Spleen (tissue), 7 donors: ENCODE data around the gene HOXB5.

Experiments
- POLR2A ChIP-seq, 3 donors: fragments of 450-650 bp; IDR thresholded peaks; one replicate each; pipeline ENCODE4 v1.5.1; 2017; ENCODE audit warnings: antibody characterized with exemption in 3 of 3, mild to moderate bottlenecking in 1 of 3
- TF ChIP-seq, protein P1 (sequence below), 11 experiments: fragments of 200-600 bp in 7 of 11; fragments of 450-650 bp in 4 of 11; sonication (generic) in 4 of 11; IDR thresholded peaks in 8 of 11; conservative IDR thresholded peaks in 3 of 11; 1 replicate in 7 of 11; 2 replicates in 4 of 11; pipeline versions ENCODE4 v1.4.0 to v1.8.0; 2016 to 2021; ENCODE audit warnings: antibody characterized with exemption in 11 of 11, inconsistent platforms in 4 of 11, mild to moderate bottlenecking in 1 of 11
- donor health status: DM: no; HTN: no; CAD: no; lungs with moderate emphysema.
- donor health status: DM: no; HTN: no; CAD: no.
- donor health status: DM: no; HTN: no; CAD: no.

GRCh38 chr17:48576479-48577309 is 16.9 kb downstream of the HOXB5 start:
- TF ChIP-seq POLR2A (IDR thresholded peaks at IDR 0.05) = no peak
- TF ChIP-seq, protein P1, sequence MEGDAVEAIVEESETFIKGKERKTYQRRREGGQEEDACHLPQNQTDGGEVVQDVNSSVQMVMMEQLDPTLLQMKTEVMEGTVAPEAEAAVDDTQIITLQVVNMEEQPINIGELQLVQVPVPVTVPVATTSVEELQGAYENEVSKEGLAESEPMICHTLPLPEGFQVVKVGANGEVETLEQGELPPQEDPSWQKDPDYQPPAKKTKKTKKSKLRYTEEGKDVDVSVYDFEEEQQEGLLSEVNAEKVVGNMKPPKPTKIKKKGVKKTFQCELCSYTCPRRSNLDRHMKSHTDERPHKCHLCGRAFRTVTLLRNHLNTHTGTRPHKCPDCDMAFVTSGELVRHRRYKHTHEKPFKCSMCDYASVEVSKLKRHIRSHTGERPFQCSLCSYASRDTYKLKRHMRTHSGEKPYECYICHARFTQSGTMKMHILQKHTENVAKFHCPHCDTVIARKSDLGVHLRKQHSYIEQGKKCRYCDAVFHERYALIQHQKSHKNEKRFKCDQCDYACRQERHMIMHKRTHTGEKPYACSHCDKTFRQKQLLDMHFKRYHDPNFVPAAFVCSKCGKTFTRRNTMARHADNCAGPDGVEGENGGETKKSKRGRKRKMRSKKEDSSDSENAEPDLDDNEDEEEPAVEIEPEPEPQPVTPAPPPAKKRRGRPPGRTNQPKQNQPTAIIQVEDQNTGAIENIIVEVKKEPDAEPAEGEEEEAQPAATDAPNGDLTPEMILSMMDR (IDR thresholded peaks at IDR 0.05 in 8 of 11, conservative IDR thresholded peaks at IDR 0.05 in 3 of 11) = no peak
